GM12865 (cell line): ENCODE data around the gene SDC1.
"Not testable (repeated sequence)": the region's sequence is repeated elsewhere in the genome, so short reads cannot be mapped to it uniquely, and the experiment has no call there.

Experiments used
- DNase-seq: peaks from one replicate; pipeline ENCODE4 v3.0.0; 2010; ENCODE audit warnings: low read depth
- H3K4me3 ChIP-seq: 2 replicates; pipeline ENCODE4 v1.5.1; 2011; ENCODE audit warnings: mild to moderate bottlenecking, low read depth, low read length, control low read depth
- TF ChIP-seq, protein P1 (sequence below): IDR thresholded peaks from 2 replicates; pipeline ENCODE4 v1.5.1; 2011; ENCODE audit warnings: low read length, control low read depth, low read depth, inconsistent platforms; ENCODE audit not compliant: insufficient read depth; ENCODE audit errors: missing control alignments

Gene SDC1

GRCh38 chr2:20250436-20250835, 25.5 kb upstream of the SDC1 start:
- H3K4me3 ChIP-seq: no peak overlapping the region
- TF ChIP-seq, protein P1, sequence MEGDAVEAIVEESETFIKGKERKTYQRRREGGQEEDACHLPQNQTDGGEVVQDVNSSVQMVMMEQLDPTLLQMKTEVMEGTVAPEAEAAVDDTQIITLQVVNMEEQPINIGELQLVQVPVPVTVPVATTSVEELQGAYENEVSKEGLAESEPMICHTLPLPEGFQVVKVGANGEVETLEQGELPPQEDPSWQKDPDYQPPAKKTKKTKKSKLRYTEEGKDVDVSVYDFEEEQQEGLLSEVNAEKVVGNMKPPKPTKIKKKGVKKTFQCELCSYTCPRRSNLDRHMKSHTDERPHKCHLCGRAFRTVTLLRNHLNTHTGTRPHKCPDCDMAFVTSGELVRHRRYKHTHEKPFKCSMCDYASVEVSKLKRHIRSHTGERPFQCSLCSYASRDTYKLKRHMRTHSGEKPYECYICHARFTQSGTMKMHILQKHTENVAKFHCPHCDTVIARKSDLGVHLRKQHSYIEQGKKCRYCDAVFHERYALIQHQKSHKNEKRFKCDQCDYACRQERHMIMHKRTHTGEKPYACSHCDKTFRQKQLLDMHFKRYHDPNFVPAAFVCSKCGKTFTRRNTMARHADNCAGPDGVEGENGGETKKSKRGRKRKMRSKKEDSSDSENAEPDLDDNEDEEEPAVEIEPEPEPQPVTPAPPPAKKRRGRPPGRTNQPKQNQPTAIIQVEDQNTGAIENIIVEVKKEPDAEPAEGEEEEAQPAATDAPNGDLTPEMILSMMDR: no peak
- DNase-seq: no peak

DNA sequence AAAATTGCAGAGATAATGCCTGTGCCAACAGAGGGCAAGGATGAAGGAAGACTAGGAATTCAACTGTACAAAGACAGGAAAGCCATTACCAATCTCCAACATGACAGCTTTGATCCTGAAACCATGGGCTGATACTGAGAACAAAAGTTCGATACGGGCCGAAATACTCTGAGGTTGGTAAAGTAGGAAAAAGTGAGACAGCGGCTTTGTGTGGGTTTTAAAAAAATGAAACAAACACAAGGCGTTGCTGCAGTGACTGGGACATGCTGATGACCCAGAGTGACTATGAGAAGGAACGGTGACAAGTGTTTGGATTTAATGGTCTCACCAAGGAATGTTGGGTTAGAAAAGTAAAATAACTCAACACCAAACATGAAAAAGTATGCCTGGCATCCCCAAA, 24.2 kb upstream of the SDC1 start:
- TF ChIP-seq, protein P1: no peak
- no peak for DNase-seq
- no peak overlapping the region for H3K4me3 ChIP-seq

- TF ChIP-seq, protein P1: no peak
- no peak for DNase-seq
- H3K4me3 ChIP-seq: no peak overlapping the region
Measured at GRCh38 chr2:20247084-20247483, 22.2 kb upstream of the SDC1 start.

DNA sequence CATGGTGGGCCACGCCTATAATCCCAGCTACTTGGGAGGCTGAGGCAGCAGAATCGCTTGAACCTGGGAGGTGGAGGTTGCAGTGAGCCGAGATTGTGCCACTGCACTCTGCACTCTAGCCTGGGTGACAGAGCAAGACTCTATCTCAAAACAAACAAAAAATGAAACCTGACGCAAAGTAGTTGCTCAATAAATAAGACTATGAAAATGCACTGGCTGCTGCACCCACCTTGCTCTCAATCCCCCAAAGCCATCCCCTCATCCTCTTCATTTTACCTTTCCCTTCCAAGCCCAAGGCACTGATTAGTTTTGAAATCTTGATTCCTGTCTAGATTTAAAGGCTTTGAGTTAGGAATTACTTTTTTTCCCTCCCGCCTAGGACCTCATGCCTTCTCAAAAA, 18.7 kb upstream of the SDC1 start:
- not testable (repeated sequence) for DNase-seq, H3K4me3 ChIP-seq

GRCh38 chr2:20242727-20243377, 17.9 kb upstream of the SDC1 start:
- no peak for DNase-seq
- no peak overlapping the region for H3K4me3 ChIP-seq
- TF ChIP-seq, protein P1: no peak

DNA sequence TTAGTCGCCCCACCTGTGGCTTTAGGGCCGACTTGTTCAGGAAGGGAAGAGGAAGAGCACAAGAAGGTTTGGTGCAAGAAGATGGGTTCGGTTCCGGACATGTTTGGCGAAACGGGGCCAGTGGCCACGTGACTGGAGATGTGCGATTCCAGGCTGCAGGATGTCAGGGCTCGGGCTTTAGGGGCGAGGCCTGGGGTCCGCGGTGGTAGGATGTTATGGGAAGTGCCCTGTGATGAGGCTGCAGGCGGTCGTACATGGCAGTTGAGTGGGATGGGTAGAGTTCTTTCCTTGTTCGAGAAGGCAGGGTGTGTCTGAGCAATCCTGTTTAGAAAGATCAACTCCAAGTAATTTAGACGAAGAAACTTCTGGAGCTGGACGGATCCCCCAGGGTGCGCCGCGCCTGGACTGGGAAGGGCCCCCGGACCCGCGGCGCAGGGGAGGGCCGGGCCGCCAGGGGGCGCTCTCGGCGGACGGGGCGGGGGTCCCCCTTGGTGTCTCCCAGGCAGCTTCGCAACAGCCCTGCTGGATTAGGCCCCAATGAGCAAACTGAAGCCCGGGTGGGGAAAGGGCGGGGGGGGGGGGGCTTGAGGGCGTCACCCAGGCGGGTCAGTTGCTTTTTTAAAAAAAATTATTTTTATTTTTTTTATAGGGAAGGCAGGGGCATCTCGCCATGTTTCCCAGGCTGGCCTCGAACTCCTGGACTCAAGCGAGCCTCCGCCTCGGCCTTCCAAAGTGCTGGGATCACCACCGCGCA, 17.2 kb upstream of the SDC1 start:
- H3K4me3 ChIP-seq: no peak overlapping the region
- TF ChIP-seq, protein P1: peak; percentile 45
- no peak for DNase-seq

- H3K4me3 ChIP-seq: not testable (repeated sequence)
Measured at GRCh38 chr2:20240291-20240690, 15.4 kb upstream of the SDC1 start.

GRCh38 chr2:20236496-20236895, 11.6 kb upstream of the SDC1 start:
- TF ChIP-seq, protein P1: no peak
- no peak overlapping the region for H3K4me3 ChIP-seq
- DNase-seq: no peak

More at GRCh38 chr2:20240291-20240690, 15.4 kb upstream of the SDC1 start:
- not testable (repeated sequence) for DNase-seq
